ENCODE data around the gene FARP2.
"Not testable (repeated sequence)": the region's sequence is repeated elsewhere in the genome, so short reads cannot be mapped to it uniquely, and the experiment has no call there.

Gene FARP2

DNA sequence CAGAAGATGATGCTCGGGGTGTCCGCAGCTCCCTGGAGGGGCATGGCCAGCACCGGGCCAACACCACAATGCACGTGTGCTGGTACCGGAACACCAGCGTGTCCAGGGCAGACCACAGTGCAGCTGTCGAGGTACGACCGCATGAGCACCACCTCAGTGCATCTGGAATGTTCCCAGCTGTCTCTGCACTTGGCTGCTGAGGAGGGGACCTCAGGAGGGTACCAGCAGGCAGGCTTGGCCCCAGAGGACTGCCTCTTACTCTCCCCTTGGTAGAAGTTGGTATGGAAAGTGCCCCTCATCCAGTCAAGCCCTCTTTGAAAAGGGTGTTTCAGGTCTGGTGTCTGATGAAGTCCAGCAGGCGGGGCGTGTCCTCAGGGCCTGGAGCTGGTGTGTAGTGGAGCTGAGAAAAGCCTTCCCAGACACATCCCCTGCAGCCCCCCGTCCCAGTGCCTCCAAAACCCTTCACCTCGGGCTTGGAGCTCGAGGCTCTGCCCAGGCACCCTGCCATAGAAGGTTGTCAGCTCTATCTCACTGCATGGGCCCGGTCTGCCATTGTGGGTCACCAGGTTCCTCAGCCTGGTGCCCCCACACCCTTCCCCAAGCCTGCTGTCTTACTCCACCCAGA is 135.6 kb downstream of the FARP2 start:
- no peak for DNase-seq

GRCh38 chr2:241492174-241492565 is 136.1 kb downstream of the FARP2 start:
- DNase-seq, result no peak

DNA sequence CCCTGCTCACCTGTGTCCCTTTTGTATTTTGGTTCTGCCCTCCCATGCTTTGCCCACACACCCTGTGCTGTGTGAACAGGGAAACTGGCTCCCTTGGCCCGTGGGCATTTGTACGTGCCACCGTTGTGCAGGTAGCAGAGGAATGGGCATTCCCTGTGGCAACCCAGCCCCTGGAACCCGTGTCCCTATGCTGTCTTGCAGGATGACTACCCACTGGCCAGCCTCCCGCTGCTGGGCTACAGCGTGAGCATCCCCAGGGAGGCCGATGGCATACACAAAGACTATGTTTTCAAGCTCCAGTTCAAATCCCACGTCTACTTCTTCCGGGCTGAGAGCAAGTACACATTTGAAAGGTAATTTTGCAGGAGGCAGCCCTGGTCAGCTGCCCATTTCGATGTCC is 137.0 kb downstream of the FARP2 start:
- DNase-seq, result no peak

- no peak for DNase-seq
Observed at GRCh38 chr2:241494311-241494908, 138.3 kb downstream of the FARP2 start.

DNA sequence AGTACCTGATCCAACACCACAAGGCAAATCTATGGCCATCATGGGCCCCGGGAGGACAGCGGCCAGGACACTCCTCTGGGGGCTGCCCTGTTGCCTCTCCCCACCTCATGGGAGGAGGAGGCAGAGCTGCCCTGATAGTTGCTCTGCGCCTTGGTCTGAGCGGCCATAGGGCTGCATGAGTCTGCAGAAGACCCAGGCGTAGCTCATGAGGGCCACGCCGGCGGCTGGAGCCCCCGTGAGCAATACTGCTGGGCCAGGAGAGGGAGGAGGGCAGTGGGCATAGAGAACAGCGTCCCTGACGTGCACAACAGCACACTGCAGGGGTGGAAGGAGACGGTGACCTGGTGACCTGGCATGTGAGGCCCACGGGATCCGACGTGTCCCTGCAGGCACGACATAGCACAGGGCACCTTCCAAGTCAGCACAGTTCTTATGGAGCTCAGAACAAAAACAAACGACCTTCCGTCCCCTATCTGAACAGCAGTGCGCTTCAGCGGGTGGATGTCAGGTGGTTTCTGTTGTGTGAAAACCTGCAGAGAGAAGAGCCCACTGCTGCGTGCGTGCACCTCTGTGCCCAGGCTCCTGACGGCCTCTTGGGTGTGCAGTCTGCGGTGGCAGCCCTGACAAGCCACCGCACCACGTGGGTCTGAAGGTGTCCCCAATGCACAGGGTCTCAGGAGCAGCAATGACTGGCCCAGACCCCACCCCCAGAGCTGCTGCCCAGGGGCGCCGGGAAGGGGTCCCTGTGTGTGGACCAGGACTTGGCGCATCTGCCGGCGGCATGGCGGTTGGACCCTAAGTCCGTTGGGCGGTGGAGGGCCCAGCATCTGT is 139.3 kb downstream of the FARP2 start:
- DNase-seq, result no peak

DNA sequence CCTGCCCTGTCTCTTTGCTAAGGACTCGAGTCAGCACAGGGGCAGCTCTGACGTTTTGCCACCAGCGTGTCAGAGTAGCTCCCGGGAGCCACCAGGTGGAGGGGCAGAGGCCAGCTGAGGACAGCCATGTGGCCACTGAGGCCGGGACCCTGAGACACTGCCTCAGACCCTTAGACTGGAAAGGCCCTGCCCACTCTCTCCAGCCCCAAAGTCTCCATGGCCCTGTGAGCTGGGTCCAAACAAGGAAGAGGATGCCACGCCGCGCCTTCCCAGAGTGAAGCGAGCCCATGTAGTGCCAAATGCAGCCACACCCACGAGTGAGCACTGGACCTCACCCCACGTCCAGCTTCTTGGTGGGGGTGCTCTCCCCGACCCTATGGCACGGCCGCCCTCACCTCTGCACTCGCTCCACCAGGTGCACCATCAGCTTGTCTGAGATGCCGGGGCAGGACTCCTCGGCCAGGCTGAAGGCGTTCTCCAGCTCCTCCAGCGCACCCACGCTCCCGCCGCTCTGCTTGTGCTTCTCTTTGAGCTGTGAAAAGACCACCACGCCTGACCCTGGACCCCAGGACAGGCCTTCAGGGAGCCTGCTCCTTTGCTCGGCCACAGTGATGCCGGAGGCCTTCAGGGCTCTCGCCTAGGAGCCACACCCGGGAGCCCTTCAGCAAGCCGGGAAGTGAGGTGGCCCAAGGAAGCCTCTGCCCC is 140.1 kb downstream of the FARP2 start:
- no peak for DNase-seq

GRCh38 chr2:241496904-241497877 is 141.1 kb downstream of the FARP2 start:
- DNase-seq, result no peak

DNA sequence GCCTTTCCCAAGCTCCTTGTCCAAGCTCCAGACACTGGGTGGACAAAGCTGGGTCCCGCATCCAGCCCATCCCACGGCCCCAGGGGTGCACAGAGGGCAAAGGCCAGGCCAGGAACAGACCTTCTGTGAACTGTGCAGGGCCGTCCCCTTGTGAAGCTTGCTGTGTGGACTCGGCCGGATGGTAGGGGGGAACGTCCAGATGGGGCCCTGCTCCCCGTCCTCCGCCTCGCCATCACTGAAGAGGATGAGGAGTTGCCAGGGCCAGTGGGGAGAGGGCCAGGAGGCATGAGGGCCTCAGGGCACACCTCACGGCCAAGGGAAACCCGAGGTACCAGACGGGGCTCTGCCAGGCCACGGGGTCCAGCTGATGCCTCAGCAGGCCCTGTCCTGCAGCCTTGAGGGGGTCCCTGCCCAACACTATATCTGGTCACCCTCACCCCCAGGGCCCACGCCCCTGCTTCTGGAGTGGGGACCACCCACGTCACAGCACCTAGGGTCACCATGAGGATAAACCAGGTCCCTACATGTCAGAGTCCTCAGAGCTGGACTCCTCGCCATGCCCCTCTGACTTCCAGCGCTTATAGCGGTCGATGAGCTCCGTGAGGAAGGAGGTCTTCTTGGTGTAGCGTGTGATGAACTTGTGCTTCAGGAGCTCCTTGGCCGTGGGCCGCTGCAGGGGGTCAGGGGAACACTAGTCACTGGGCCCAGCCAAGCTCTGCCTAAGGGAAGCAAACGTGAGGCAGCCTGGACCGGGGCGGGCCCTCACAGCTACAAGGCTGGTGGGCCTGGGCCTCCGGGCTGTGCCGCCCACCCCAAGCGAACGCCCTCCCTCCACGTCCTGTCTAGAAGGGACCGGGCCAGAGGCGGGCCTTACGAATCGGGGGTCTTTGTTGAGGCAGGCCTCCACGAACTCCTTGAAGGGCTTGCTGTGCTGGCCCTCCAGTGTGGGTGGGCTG is 142.3 kb downstream of the FARP2 start:
- DNase-seq, result no peak

- no peak for DNase-seq
Observed at GRCh38 chr2:241499146-241499965, 143.3 kb downstream of the FARP2 start.

DNA sequence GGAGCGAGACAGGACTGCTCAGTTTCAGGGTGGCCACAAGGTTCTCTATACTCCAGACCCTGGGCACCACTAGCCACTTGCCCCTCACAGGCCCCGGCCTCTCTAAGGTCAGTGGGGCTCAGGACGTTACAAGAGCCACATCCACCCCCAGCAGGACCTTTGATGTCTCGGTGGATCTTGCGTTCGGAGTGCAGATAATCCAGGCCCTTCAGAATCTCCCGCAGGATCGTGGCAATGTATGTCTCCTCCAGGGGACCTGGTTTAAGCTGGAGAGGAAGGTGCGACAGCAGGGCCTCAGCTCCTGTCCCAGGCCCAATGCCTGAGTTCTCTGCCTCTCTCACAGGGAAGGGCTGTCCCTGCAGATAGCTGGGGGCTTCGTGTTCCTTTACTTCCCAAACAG is 143.9 kb downstream of the FARP2 start:
- DNase-seq, result no peak

GRCh38 chr2:241500431-241500975 is 144.4 kb downstream of the FARP2 start:
- no peak for DNase-seq

- DNase-seq, result no peak
Observed at GRCh38 chr2:241501099-241501541, 145.0 kb downstream of the FARP2 start.

- DNase-seq, result no peak
Observed at GRCh38 chr2:241501551-241501950, 145.5 kb downstream of the FARP2 start.

DNA sequence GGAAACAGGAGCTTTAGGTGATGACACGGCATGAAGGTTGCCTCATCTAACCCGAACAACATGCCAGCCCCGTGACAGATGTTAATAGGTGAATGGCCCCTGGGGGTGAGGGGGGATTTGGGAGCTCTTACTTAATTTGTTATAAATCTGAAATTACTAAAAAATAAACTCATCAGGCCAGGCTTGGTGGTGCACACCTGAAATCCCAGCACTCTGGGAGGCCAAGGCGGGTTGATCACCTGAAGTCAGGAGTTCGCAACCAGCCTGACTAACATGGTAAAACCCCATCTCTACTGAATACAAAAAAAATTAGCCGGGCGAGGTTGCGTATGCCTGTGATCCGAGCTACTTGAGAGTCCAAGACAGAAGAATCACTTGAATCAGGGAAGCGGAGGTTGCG is 146.2 kb downstream of the FARP2 start:
- no peak for DNase-seq

DNA sequence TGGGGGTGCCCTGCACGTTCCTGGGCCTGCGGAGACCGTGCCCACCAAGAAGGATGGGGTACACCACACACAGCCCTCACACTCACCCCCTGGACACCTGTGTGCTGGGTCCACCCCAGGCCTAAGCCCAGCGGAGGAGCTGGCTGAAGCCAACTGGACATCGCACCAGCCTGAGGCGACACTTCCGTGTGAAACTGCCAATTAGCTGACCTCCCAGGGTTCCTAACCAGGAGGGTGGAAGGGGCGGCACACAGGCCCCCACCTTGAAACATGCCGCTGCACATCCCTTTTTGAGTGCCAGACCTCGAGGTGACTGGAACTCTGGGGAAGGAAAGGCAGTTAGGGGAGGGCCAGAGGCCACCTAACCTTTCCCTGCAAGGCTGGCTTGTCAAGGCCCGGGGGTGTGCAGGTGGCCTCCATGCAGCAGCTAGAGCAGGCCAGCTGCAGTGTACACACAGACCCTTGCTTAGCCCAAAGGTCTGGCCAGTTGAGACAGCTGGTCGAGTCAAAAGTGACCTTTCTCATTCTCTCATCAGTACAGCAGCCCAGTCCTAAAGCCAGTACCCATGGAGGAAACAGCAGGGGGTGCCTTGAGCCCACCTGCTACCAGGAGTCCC is 147.8 kb downstream of the FARP2 start:
- DNase-seq, result no peak

GRCh38 chr2:241505086-241505780 is 149.1 kb downstream of the FARP2 start:
- DNase-seq, result no peak

DNA sequence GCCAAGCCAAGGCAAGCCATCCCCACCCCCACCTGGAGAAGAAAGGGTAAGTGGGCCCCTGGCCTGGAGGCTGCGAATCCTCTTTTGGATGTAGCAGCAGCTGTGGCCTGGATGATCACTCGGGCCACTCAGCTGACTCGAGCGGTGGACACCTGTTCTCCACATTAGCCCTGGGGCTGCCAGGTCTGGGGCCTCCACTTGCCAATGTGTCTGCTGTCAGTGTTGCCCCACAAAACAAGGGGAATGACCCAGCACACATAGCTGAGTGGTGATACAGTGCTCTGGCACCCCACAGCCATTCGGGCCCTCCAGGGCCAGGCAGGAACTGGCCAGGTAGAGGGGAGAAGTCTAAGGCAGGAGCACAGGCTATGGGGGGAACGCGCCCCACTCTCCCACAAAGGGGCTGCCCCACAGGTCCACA is 149.7 kb downstream of the FARP2 start:
- no peak for DNase-seq

- DNase-seq, result not testable (repeated sequence)
Observed at GRCh38 chr2:241506317-241506716, 150.2 kb downstream of the FARP2 start.

All from stimulated activated naive CD4-positive, alpha-beta T cell treated with Interleukin-2 at 50 U/mL for 16 hours (primary cell).